ENCODE measurements around the gene CCDC186. TPM values are rescaled to one million over a fixed set of nuclear protein-coding genes. Genes with fewer than 3 reads are reported as not detected.
A peak's percentile ranks its signal among the peaks of the same experiment; 100 is the strongest.

CCDC186 gene
- total and polyA plus RNA-seq, 10 donors: 3.0 to 48.6 (median 31.9) TPM

GRCh38 chr10:114135476-114135875 lies 38.5 kb downstream of the CCDC186 start:
- 91 to 96% (median 92%) methylated on average over 2 of the region's 2 CpGs for WGBS, 5 donors
- H3K27me3 ChIP-seq (replicated peaks in 1 of 7): no peaks in the 10 kb centered on the region
- H3K36me3 ChIP-seq: peaks cover 3 to 98% (median 44%) of the 10 kb centered on the region in 6 donors
- H3K9me3 ChIP-seq: no peaks in the 10 kb centered on the region
- H3K27ac ChIP-seq: no peak overlapping the region
- no peak overlapping the region for H3K4me3 ChIP-seq
- intact Hi-C loops (cut with DNase I; ENCODE audit: low total_unique reads): no loop called here
- DNase-seq: no peak
- H3K4me1 ChIP-seq: peaks cover 0 to 18% (median 5%) of the 10 kb centered on the region in 6 donors
- no peak for TF ChIP-seq POLR2A (IDR thresholded peaks at IDR 0.05)
- TF ChIP-seq, protein P1, sequence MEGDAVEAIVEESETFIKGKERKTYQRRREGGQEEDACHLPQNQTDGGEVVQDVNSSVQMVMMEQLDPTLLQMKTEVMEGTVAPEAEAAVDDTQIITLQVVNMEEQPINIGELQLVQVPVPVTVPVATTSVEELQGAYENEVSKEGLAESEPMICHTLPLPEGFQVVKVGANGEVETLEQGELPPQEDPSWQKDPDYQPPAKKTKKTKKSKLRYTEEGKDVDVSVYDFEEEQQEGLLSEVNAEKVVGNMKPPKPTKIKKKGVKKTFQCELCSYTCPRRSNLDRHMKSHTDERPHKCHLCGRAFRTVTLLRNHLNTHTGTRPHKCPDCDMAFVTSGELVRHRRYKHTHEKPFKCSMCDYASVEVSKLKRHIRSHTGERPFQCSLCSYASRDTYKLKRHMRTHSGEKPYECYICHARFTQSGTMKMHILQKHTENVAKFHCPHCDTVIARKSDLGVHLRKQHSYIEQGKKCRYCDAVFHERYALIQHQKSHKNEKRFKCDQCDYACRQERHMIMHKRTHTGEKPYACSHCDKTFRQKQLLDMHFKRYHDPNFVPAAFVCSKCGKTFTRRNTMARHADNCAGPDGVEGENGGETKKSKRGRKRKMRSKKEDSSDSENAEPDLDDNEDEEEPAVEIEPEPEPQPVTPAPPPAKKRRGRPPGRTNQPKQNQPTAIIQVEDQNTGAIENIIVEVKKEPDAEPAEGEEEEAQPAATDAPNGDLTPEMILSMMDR (IDR thresholded peaks at IDR 0.05 in 8 of 11, conservative IDR thresholded peaks at IDR 0.05 in 3 of 11): no peak
- no peak for TF ChIP-seq POLR2AphosphoS5 (IDR thresholded peaks at IDR 0.05)

- H3K36me3 ChIP-seq: peaks cover 6 to 100% (median 78%) of the 10 kb centered on the region in 6 donors
- H3K4me1 ChIP-seq: peaks cover 0 to 14% (median 5%) of the 10 kb centered on the region in 6 donors
- no peak overlapping the region for H3K4me3 ChIP-seq
- peak overlapping the region in 2 of 8 donors; percentile 19 to 25 for H3K27ac ChIP-seq
- no peak for DNase-seq
- 29 to 57% (median 41%) methylated on average over 3 of the region's 3 CpGs for WGBS, 5 donors
- TF ChIP-seq, protein P1 (IDR thresholded peaks at IDR 0.05 in 8 of 11, conservative IDR thresholded peaks at IDR 0.05 in 3 of 11): no peak
- TF ChIP-seq POLR2AphosphoS5 (IDR thresholded peaks at IDR 0.05): no peak
- no peak for TF ChIP-seq POLR2A (IDR thresholded peaks at IDR 0.05)
- H3K9me3 ChIP-seq: no peaks in the 10 kb centered on the region
- intact Hi-C loops (cut with DNase I; ENCODE audit: low total_unique reads): no loop called here
- no peaks in the 10 kb centered on the region for H3K27me3 ChIP-seq (replicated peaks in 1 of 7)
These were observed 42.9 kb downstream of the CCDC186 start for GRCh38 chr10:114131094-114131493.

DNA sequence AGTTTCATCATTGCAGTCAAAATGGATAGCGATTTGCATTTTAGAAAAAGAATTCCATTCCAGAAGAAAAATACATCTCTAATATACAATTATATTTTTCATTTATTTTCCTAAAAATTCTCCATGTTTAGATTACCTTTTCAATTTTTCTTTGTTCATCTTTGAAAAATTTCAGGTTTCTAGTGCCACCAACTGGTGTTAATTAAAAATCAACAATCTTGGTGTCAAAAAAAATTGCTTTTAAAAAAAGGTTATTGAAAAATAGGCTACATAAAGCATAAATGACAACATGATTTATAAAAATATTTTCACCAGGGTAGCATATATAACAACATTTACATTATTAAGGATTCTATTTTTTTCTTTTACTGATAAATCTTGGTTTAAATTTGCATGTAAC lies 53.0 kb downstream of the CCDC186 start:
- no peaks in the 10 kb centered on the region for H3K27me3 ChIP-seq (replicated peaks in 1 of 7)
- no peaks in the 10 kb centered on the region for H3K4me1 ChIP-seq
- WGBS, 5 donors: 93 to 100% (median 98%) methylated on average over 1 of the region's 1 CpG
- DNase-seq: no peak
- H3K36me3 ChIP-seq: peaks cover 0 to 59% (median 25%) of the 10 kb centered on the region in 6 donors
- intact Hi-C loops (cut with DNase I; ENCODE audit: low total_unique reads): no loop called here
- no peaks in the 10 kb centered on the region for H3K9me3 ChIP-seq
- no peak overlapping the region for H3K27ac ChIP-seq
- TF ChIP-seq POLR2A (IDR thresholded peaks at IDR 0.05): no peak
- no peak overlapping the region for H3K4me3 ChIP-seq

DNA sequence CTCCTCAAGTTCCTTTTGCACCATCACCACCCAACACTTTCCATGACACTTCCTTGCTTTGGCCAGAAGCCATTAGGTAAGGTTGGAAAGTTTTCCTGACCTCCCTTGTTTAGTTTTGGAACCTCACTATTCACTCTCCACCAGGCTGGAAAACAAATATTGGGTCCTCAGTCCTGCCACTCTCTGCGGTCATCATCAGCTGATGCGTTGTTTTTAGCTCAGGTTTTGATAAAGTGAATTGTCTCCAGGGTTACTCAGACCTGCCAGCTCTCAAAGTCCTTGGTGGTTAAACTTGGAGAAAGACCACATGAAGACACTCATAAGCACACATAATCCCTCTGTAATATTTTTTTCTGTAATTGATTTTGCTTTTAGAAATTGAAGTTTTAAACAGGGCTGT lies 55.5 kb downstream of the CCDC186 start:
- Histone ChIP-seq H3K27ac (no peak overlapping the region), H3K36me3 (peaks cover 0 to 34% (median 4%) of the 10 kb centered on the region in 6 donors), H3K4me3 (no peak overlapping the region), H3K9me3 (no peaks in the 10 kb centered on the region), H3K4me1 (no peaks in the 10 kb centered on the region), H3K27me3 (replicated peaks in 1 of 7) (no peaks in the 10 kb centered on the region)
- TF ChIP-seq POLR2A (IDR thresholded peaks at IDR 0.05) (no peak), POLR2AphosphoS5 (IDR thresholded peaks at IDR 0.05) (no peak)
- TF ChIP-seq, protein P1 (IDR thresholded peaks at IDR 0.05 in 8 of 11, conservative IDR thresholded peaks at IDR 0.05 in 3 of 11): no peak
- DNase-seq: no peak
- WGBS, 5 donors: 93 to 97% (median 96%) methylated on average over 2 of the region's 2 CpGs
- intact Hi-C loops (cut with DNase I; ENCODE audit: low total_unique reads): no loop called here

- Histone ChIP-seq H3K27ac (no peak overlapping the region), H3K9me3 (no peaks in the 10 kb centered on the region), H3K27me3 (replicated peaks in 1 of 7) (no peaks in the 10 kb centered on the region), H3K4me1 (no peaks in the 10 kb centered on the region), H3K36me3 (peaks cover 0 to 26% (median 3%) of the 10 kb centered on the region in 6 donors), H3K4me3 (no peak overlapping the region)
- 78 to 90% (median 84%) methylated on average over 2 of the region's 2 CpGs for WGBS, 5 donors
- no peak for DNase-seq
- no peak for TF ChIP-seq POLR2AphosphoS5 (IDR thresholded peaks at IDR 0.05)
- TF ChIP-seq, protein P1 (IDR thresholded peaks at IDR 0.05 in 8 of 11, conservative IDR thresholded peaks at IDR 0.05 in 3 of 11): no peak
- no peak for TF ChIP-seq POLR2A (IDR thresholded peaks at IDR 0.05)
- intact Hi-C loops (cut with DNase I; ENCODE audit: low total_unique reads): no loop called here
These were observed 56.3 kb downstream of the CCDC186 start for GRCh38 chr10:114117728-114118127.
